ENCODE data around the gene ELMO1. TPM values are rescaled to one million over a fixed set of nuclear protein-coding genes. Genes with fewer than 3 reads are reported as not detected.

The ELMO1 gene
- total and polyA plus RNA-seq, 2 of the 13 experiments (the other 11 are each of a cell fraction or from before 2014, with no cell fraction given) = 0.11 to 0.17 TPM

DNA sequence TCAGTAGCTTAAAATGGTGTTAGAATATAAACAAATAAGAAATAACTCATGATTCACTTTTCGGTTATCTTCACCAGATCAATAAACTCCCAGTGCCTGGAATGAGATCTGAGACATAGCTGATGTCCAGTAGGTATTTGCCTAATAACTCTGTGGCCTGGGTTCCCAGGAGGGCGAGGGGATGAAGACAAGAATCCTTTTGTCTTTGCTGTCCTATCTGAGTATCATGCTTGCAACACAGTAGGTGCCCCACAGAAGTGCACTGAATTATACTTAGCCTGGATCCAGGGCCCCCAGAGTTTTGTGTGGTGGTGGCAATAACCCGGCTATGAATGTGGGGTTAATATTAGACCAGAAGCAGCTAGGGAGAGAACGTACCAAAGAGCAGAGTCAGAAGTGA is 374.3 kb downstream of the ELMO1 start (continued):
- TF ChIP-seq, protein P1, sequence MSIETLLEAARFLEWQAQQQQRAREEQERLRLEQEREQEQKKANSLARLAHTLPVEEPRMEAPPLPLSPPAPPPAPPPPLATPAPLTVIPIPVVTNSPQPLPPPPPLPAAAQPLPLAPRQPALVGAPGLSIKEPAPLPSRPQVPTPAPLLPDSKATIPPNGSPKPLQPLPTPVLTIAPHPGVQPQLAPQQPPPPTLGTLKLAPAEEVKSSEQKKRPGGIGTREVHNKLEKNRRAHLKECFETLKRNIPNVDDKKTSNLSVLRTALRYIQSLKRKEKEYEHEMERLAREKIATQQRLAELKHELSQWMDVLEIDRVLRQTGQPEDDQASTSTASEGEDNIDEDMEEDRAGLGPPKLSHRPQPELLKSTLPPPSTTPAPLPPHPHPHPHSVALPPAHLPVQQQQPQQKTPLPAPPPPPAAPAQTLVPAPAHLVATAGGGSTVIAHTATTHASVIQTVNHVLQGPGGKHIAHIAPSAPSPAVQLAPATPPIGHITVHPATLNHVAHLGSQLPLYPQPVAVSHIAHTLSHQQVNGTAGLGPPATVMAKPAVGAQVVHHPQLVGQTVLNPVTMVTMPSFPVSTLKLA (IDR thresholded peaks at IDR 0.05) = no peak
- TF ChIP-seq PAX8 (CRISPR knock-in tag; IDR thresholded peaks at IDR 0.05; ENCODE audit: borderline replicate concordance) (no peak), RAD51 (IDR thresholded peaks at IDR 0.05; ENCODE audit: borderline replicate concordance) (no peak), DMAP1 (CRISPR knock-in tag; IDR thresholded peaks at IDR 0.05) (no peak; the same call in 1 of the 2 replicates), ZNF883 (CRISPR knock-in tag; IDR thresholded peaks at IDR 0.05; ENCODE audit: not compliant biosample characterization) (no peak), ZNF331 (CRISPR knock-in tag; IDR thresholded peaks at IDR 0.05) (peak; percentile 69; the same call in 1 of the 2 replicates), ZBTB8A (CRISPR knock-in tag; IDR thresholded peaks at IDR 0.05; ENCODE audit: borderline replicate concordance, low read depth) (no peak), ARNT (IDR thresholded peaks at IDR 0.05) (no peak), KLF11 (CRISPR knock-in tag; IDR thresholded peaks at IDR 0.05) (0 out of 2 replicates have a peak, but pooled peaks have one; percentile 23), ZNF335 (CRISPR knock-in tag; IDR thresholded peaks at IDR 0.05) (no peak), HMG20A (CRISPR knock-in tag; IDR thresholded peaks at IDR 0.05; ENCODE audit: borderline replicate concordance) (peak; percentile 89), ZNF468 (CRISPR knock-in tag; IDR thresholded peaks at IDR 0.05) (no peak), EP300 (IDR thresholded peaks at IDR 0.05; ENCODE audit: low read depth in 2 of 2, low read length in 2 of 2) (peak; percentile 54 to 94; a peak in 3 of 4 replicates), EP300 (CRISPR knock-in tag; IDR thresholded peaks at IDR 0.05; ENCODE audit: borderline replicate concordance) (peak; percentile 88), ZSCAN9 (CRISPR knock-in tag; IDR thresholded peaks at IDR 0.05; ENCODE audit: borderline replicate concordance) (peak; percentile 96; the same call in 1 of the 2 replicates), SP2 (CRISPR knock-in tag; IDR thresholded peaks at IDR 0.05) (no peak), ZNF7 (CRISPR knock-in tag; IDR thresholded peaks at IDR 0.05) (no peak)
- TF ChIP-seq, protein P2, sequence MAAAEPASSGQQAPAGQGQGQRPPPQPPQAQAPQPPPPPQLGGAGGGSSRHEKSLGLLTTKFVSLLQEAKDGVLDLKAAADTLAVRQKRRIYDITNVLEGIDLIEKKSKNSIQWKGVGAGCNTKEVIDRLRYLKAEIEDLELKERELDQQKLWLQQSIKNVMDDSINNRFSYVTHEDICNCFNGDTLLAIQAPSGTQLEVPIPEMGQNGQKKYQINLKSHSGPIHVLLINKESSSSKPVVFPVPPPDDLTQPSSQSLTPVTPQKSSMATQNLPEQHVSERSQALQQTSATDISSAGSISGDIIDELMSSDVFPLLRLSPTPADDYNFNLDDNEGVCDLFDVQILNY (CRISPR knock-in tag; conservative IDR thresholded peaks at IDR 0.05) = no peak
- TF ChIP-seq, protein P3, sequence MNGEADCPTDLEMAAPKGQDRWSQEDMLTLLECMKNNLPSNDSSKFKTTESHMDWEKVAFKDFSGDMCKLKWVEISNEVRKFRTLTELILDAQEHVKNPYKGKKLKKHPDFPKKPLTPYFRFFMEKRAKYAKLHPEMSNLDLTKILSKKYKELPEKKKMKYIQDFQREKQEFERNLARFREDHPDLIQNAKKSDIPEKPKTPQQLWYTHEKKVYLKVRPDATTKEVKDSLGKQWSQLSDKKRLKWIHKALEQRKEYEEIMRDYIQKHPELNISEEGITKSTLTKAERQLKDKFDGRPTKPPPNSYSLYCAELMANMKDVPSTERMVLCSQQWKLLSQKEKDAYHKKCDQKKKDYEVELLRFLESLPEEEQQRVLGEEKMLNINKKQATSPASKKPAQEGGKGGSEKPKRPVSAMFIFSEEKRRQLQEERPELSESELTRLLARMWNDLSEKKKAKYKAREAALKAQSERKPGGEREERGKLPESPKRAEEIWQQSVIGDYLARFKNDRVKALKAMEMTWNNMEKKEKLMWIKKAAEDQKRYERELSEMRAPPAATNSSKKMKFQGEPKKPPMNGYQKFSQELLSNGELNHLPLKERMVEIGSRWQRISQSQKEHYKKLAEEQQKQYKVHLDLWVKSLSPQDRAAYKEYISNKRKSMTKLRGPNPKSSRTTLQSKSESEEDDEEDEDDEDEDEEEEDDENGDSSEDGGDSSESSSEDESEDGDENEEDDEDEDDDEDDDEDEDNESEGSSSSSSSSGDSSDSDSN (CRISPR knock-in tag; IDR thresholded peaks at IDR 0.05) = no peak
- TF ChIP-seq, protein P4, sequence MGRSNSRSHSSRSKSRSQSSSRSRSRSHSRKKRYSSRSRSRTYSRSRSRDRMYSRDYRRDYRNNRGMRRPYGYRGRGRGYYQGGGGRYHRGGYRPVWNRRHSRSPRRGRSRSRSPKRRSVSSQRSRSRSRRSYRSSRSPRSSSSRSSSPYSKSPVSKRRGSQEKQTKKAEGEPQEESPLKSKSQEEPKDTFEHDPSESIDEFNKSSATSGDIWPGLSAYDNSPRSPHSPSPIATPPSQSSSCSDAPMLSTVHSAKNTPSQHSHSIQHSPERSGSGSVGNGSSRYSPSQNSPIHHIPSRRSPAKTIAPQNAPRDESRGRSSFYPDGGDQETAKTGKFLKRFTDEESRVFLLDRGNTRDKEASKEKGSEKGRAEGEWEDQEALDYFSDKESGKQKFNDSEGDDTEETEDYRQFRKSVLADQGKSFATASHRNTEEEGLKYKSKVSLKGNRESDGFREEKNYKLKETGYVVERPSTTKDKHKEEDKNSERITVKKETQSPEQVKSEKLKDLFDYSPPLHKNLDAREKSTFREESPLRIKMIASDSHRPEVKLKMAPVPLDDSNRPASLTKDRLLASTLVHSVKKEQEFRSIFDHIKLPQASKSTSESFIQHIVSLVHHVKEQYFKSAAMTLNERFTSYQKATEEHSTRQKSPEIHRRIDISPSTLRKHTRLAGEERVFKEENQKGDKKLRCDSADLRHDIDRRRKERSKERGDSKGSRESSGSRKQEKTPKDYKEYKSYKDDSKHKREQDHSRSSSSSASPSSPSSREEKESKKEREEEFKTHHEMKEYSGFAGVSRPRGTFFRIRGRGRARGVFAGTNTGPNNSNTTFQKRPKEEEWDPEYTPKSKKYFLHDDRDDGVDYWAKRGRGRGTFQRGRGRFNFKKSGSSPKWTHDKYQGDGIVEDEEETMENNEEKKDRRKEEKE (IDR thresholded peaks at IDR 0.05) = no peak
- TF ChIP-seq, protein P5, sequence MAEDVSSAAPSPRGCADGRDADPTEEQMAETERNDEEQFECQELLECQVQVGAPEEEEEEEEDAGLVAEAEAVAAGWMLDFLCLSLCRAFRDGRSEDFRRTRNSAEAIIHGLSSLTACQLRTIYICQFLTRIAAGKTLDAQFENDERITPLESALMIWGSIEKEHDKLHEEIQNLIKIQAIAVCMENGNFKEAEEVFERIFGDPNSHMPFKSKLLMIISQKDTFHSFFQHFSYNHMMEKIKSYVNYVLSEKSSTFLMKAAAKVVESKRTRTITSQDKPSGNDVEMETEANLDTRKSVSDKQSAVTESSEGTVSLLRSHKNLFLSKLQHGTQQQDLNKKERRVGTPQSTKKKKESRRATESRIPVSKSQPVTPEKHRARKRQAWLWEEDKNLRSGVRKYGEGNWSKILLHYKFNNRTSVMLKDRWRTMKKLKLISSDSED (CRISPR knock-in tag; IDR thresholded peaks at IDR 0.05) = no peak
- TF ChIP-seq, protein P6, sequence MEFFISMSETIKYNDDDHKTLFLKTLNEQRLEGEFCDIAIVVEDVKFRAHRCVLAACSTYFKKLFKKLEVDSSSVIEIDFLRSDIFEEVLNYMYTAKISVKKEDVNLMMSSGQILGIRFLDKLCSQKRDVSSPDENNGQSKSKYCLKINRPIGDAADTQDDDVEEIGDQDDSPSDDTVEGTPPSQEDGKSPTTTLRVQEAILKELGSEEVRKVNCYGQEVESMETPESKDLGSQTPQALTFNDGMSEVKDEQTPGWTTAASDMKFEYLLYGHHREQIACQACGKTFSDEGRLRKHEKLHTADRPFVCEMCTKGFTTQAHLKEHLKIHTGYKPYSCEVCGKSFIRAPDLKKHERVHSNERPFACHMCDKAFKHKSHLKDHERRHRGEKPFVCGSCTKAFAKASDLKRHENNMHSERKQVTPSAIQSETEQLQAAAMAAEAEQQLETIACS (CRISPR knock-in tag; IDR thresholded peaks at IDR 0.05) = no peak

Measured in HepG2 (cell line).